HepG2 (cell line): Measurements from ENCODE around the gene TSEN34. TPM values are rescaled to one million over a fixed set of nuclear protein-coding genes. Genes with fewer than 3 reads are reported as not detected.

Source experiments
- CTCF ChIP-seq: sonication (generic); formaldehyde crosslinking; IDR thresholded peaks from 2 replicates; pipeline ENCODE4 v1.5.0; 2020; ENCODE audit warnings: mild to moderate bottlenecking, missing genetic modification reagents, moderate library complexity
- FOXA3 ChIP-seq: IDR thresholded peaks from 2 replicates; pipeline ENCODE4 v1.6.1; 2016; ENCODE audit warnings: missing genetic modification reagents, missing compliant biosample characterization
- HCFC1 ChIP-seq: fragments of 150-350 bp; IDR thresholded peaks from 2 replicates; pipeline ENCODE4 v1.6.1; 2014; ENCODE audit warnings: low read depth, low read length
- KDM3A ChIP-seq: IDR thresholded peaks from 2 replicates; pipeline ENCODE4 v1.6.1; 2018; ENCODE audit warnings: low read depth, missing compliant biosample characterization
- KLF16 ChIP-seq, 2 experiments: sonication (generic) in 1 of 2; formaldehyde crosslinking in 1 of 2; IDR thresholded peaks; 2 replicates each; pipeline versions ENCODE4 v1.6.1 to v1.8.0; 2016 to 2023; ENCODE audit warnings: missing genetic modification reagents in 2 of 2, missing compliant biosample characterization in 1 of 2
- PHF5A ChIP-seq: IDR thresholded peaks from one replicate; pipeline ENCODE4 v1.6.1; 2018; ENCODE audit warnings: low read depth, missing genetic modification reagents; ENCODE audit not compliant: unreplicated experiment
- PTBP1 ChIP-seq: fragments of 200-400 bp; formaldehyde crosslinking; IDR thresholded peaks from 2 replicates; pipeline ENCODE4 v1.6.1; 2018; ENCODE audit warnings: low read length, low read depth; ENCODE audit not compliant: poor library complexity, severe bottlenecking
- SIN3A ChIP-seq: IDR thresholded peaks from 2 replicates; pipeline ENCODE4 v1.6.1; 2011; ENCODE audit warnings: low read depth, mild to moderate bottlenecking, control low read depth, low read length, borderline replicate concordance
- SOX6 ChIP-seq, 2 experiments: fragments of 450-650 bp in 1 of 2; sonication (generic) in 1 of 2; formaldehyde crosslinking in 1 of 2; IDR thresholded peaks; 2 replicates each; pipeline versions ENCODE4 v1.4.0 to v1.6.1; 2017 to 2020; ENCODE audit warnings: antibody characterized with exemption in 1 of 2, mild to moderate bottlenecking in 1 of 2, missing genetic modification reagents in 1 of 2
- TFAP4 ChIP-seq: sonication (generic); IDR thresholded peaks from 2 replicates; pipeline ENCODE4 v1.6.1; 2016; ENCODE audit warnings: low read depth, borderline replicate concordance
- ZBTB33 ChIP-seq: sonication (generic); formaldehyde crosslinking; IDR thresholded peaks from 2 replicates; pipeline ENCODE4 v1.4.0; 2020; ENCODE audit warnings: missing genetic modification reagents
- ZFX ChIP-seq: sonication (generic); formaldehyde crosslinking; IDR thresholded peaks from 2 replicates; pipeline ENCODE4 v1.4.0; 2020; ENCODE audit warnings: mild to moderate bottlenecking, low read depth, missing genetic modification reagents, moderate library complexity
- ZNF251 ChIP-seq: sonication (generic); formaldehyde crosslinking; IDR thresholded peaks from 2 replicates; pipeline ENCODE4 v1.9.0; 2021; ENCODE audit warnings: mild to moderate bottlenecking, missing genetic modification reagents
- ZNF501 ChIP-seq: sonication (generic); formaldehyde crosslinking; IDR thresholded peaks from 2 replicates; pipeline ENCODE4 v1.5.1; 2020; ENCODE audit warnings: mild to moderate bottlenecking, moderate library complexity, missing genetic modification reagents
- ZSCAN25 ChIP-seq: sonication (generic); formaldehyde crosslinking; IDR thresholded peaks from 2 replicates; pipeline ENCODE4 v1.8.0; 2022; ENCODE audit warnings: mild to moderate bottlenecking, missing genetic modification reagents
- polyA plus RNA-seq, 8 experiments: library from polyadenylated mRNA; depleted of rRNA in 3 of 8; stranded (reverse) in 7 of 8; unstranded in 1 of 8; fragments of >200 nt; fragmentation: Illumina TruSeq in 4 of 8; extraction: Trizol in 4 of 8; gene quantifications; 2 replicates each; pipeline versions ENCODE4 v1.2.1 to v1.2.3, GENCODE V29; 2011 to 2016; ENCODE audit warnings: low read depth in 4 of 8, missing spikeins in 1 of 8, mixed read lengths in 1 of 8; ENCODE audit not compliant: insufficient read depth in 1 of 8
- total RNA-seq, 5 experiments: library from RNA; depleted of rRNA; stranded (reverse); fragments of >200 nt; fragmentation: Illumina TruSeq; extraction: Trizol; gene quantifications; 2 replicates each; pipeline ENCODE4 v1.2.3, GENCODE V29; 2016; ENCODE audit warnings: low read depth in 1 of 5
- TF ChIP-seq, protein P1 (sequence below): sonication (generic); formaldehyde crosslinking; IDR thresholded peaks from 2 replicates; pipeline ENCODE4 v1.4.0; 2020; ENCODE audit warnings: missing genetic modification reagents
- TF ChIP-seq, protein P2 (sequence below): IDR thresholded peaks from 2 replicates; pipeline ENCODE4 v1.6.1; 2016; ENCODE audit warnings: missing compliant biosample characterization, missing genetic modification reagents, borderline replicate concordance

Gene TSEN34
- total and polyA plus RNA-seq, 2 of the 13 experiments (the other 11 are each of a cell fraction or from before 2014, with no cell fraction given), result 55.1 to 65.4 TPM

DNA sequence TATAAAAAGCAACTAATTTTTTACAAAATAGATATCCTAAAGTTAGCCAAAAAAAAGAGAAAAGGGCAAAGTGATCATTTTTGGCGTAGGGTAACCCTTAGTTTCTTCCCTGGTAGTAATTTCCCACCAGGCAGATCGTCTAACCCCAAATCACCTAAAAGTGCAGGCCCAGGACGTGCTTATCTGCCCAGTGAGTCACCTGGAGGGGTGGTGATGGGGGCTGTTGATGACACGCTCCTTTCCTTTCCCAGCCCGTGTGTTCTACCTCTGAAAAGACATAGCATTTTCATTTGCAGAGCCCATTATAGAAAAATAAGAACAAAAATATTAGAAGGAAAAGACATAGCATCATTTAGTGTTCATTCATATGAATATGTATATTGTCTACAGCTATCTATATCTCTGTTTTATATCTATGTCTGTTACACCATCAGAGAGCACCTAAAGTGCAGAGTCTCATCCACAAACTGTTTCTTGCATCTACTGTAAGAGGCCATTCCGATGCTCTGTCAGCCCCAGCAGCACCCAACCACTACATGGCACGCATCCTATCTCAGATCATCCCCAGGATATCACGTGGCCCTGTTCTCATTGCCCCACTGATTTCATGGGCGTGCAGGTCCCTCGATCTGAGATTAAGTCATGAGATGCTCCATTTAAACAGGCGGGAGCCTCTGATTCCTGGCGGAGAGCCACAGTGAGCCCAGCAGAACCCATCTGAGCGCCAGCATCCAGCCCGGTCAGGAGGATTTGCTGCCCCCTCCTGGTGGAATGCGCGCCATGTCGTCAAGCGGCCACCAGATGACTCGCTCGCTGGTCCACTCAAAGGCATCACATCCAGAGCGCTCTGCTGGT, 40.2 kb downstream of the TSEN34 start (continued):
- TF ChIP-seq SOX6 (IDR thresholded peaks at IDR 0.05), result no peak
- peak; percentile 53 for TF ChIP-seq SOX6 (CRISPR knock-in tag; IDR thresholded peaks at IDR 0.05)
- peak; percentile 43; the same call in 1 of the 2 replicates for TF ChIP-seq ZSCAN25 (CRISPR knock-in tag)
- TF ChIP-seq CTCF (CRISPR knock-in tag), result peak; percentile 99
- 0 out of 2 replicates have a peak, but pooled peaks have one; percentile 38 for TF ChIP-seq SIN3A
- TF ChIP-seq ZFX, result peak; percentile 15; the same call in 1 of the 2 replicates
- TF ChIP-seq PHF5A, result peak; percentile 57
- peak; percentile 71 for TF ChIP-seq PTBP1
- TF ChIP-seq ZNF501 (CRISPR knock-in tag), result peak; percentile 56; the same call in 1 of the 2 replicates
- TF ChIP-seq HCFC1, result peak; percentile 25
- 0 out of 2 replicates have a peak, but pooled peaks have one; percentile 83 for TF ChIP-seq ZNF251 (CRISPR knock-in tag)
- TF ChIP-seq TFAP4, result peak; percentile 77; the same call in 1 of the 2 replicates
- peak in 1 of 2 experiments; percentile 50; a peak in 1 of 4 replicates for TF ChIP-seq KLF16 (CRISPR knock-in tag; IDR thresholded peaks at IDR 0.05)
- TF ChIP-seq ZBTB33 (CRISPR knock-in tag), result peak; percentile 67; the same call in 1 of the 2 replicates
- TF ChIP-seq, protein P1, sequence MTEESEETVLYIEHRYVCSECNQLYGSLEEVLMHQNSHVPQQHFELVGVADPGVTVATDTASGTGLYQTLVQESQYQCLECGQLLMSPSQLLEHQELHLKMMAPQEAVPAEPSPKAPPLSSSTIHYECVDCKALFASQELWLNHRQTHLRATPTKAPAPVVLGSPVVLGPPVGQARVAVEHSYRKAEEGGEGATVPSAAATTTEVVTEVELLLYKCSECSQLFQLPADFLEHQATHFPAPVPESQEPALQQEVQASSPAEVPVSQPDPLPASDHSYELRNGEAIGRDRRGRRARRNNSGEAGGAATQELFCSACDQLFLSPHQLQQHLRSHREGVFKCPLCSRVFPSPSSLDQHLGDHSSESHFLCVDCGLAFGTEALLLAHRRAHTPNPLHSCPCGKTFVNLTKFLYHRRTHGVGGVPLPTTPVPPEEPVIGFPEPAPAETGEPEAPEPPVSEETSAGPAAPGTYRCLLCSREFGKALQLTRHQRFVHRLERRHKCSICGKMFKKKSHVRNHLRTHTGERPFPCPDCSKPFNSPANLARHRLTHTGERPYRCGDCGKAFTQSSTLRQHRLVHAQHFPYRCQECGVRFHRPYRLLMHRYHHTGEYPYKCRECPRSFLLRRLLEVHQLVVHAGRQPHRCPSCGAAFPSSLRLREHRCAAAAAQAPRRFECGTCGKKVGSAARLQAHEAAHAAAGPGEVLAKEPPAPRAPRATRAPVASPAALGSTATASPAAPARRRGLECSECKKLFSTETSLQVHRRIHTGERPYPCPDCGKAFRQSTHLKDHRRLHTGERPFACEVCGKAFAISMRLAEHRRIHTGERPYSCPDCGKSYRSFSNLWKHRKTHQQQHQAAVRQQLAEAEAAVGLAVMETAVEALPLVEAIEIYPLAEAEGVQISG, result peak; percentile 90
- peak; percentile 40 for TF ChIP-seq FOXA3 (CRISPR knock-in tag)
- TF ChIP-seq KDM3A (CRISPR knock-in tag), result peak; percentile 68; the same call in 1 of the 2 replicates
- TF ChIP-seq, protein P2, sequence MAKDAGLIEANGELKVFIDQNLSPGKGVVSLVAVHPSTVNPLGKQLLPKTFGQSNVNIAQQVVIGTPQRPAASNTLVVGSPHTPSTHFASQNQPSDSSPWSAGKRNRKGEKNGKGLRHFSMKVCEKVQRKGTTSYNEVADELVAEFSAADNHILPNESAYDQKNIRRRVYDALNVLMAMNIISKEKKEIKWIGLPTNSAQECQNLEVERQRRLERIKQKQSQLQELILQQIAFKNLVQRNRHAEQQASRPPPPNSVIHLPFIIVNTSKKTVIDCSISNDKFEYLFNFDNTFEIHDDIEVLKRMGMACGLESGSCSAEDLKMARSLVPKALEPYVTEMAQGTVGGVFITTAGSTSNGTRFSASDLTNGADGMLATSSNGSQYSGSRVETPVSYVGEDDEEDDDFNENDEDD (CRISPR knock-in tag), result peak; percentile 17; the same call in 1 of the 2 replicates
